ENCODE results near the gene HOXA7.

The HOXA7 gene

DNA sequence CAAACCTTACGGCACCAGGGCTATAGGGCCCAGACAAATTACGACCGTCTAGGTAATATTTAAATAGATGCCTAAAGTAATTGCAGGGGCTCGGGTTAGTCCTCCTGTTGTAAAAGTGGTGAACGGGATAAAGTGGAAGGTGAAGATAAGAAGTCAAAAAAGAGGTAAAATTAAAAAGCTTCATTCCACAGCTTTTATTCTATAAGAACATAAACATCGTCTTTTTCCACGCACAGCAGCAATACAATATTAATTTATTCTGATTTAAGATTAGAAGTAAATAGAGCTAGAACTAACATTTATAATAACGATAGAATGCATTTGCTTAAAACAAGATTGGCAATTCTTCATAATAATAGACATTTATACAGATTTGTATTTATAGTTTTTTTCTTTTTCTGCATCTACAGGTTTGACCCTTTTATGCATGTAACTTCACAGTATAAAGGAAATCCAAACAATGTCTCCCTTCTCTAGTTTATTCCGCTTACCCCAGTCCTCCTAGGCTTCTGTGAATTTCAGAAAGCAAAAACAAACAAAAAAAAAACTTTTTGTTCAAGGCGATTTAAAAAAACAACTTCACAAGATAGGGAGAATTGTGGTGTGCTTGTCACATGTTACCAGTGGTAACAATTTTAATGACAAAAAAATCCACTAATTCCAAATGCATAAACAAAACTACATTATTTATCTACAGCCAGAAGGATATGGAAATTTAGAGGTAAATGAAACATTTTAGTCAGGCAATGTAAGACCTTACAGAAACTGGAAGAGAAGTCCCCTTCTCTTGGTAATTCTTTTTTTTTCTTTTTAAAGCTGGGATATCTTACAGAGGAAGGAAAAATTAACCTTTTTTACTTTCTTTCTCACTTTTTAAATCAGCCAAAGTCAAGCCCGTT is 14.2 kb upstream of the HOXA7 start:
- H3K27me3 ChIP-seq (ENCODE audit: control insufficient read depth, insufficient read depth, low read length): peaks cover 100% of the 10 kb centered on the region
- peaks cover 2% of the 10 kb centered on the region for H3K9me3 ChIP-seq (ENCODE audit: control insufficient read depth, low read depth, low read length)
- H3K9ac ChIP-seq (ENCODE audit: low read length): no peak overlapping the region
- H3K4me1 ChIP-seq (ENCODE audit: control insufficient read depth, low read depth, low read length): no peaks in the 10 kb centered on the region
- H3K36me3 ChIP-seq (ENCODE audit: control insufficient read depth, low read depth, low read length): no peaks in the 10 kb centered on the region
- no peak overlapping the region for H3K4me3 ChIP-seq (ENCODE audit: low read length)
- no peak overlapping the region for H3K27ac ChIP-seq (ENCODE audit: low read length)

- Histone ChIP-seq H3K27ac (ENCODE audit: low read length) (no peak overlapping the region), H3K36me3 (ENCODE audit: control insufficient read depth, low read depth, low read length) (no peaks in the 10 kb centered on the region), H3K9me3 (ENCODE audit: control insufficient read depth, low read depth, low read length) (peaks cover 2% of the 10 kb centered on the region), H3K9ac (ENCODE audit: low read length) (no peak overlapping the region), H3K4me3 (ENCODE audit: low read length) (no peak overlapping the region), H3K4me1 (ENCODE audit: control insufficient read depth, low read depth, low read length) (no peaks in the 10 kb centered on the region), H3K27me3 (ENCODE audit: control insufficient read depth, insufficient read depth, low read length) (peaks cover 100% of the 10 kb centered on the region)
Observed at GRCh38 chr7:27169658-27170425, 13.4 kb upstream of the HOXA7 start.

- no peaks in the 10 kb centered on the region for H3K4me1 ChIP-seq (ENCODE audit: control insufficient read depth, low read depth, low read length)
- no peak overlapping the region for H3K27ac ChIP-seq (ENCODE audit: low read length)
- peaks cover 100% of the 10 kb centered on the region for H3K27me3 ChIP-seq (ENCODE audit: control insufficient read depth, insufficient read depth, low read length)
- no peak overlapping the region for H3K9ac ChIP-seq (ENCODE audit: low read length)
- H3K4me3 ChIP-seq (ENCODE audit: low read length): no peak overlapping the region
- peaks cover 2% of the 10 kb centered on the region for H3K9me3 ChIP-seq (ENCODE audit: control insufficient read depth, low read depth, low read length)
- H3K36me3 ChIP-seq (ENCODE audit: control insufficient read depth, low read depth, low read length): no peaks in the 10 kb centered on the region
Observed at GRCh38 chr7:27168265-27168947, 11.9 kb upstream of the HOXA7 start.

DNA sequence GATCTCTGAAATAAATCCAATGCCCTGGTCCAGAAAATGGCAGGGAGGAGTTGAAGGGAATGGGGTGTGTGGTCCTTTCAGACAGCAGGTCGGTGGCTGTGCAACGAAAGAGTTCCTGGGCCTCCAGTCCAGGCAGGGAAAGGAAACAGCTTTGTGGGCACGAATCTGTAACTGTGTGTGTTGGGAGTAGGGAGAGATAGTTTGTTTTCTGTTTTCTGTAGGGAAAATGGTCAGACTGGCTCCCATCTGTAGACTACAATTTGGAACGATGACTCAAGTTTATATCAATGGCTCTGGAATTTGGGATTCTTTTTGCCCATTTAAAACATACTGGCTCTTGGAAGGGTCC is 11.4 kb upstream of the HOXA7 start:
- Histone ChIP-seq H3K27ac (ENCODE audit: low read length) (no peak overlapping the region), H3K36me3 (ENCODE audit: control insufficient read depth, low read depth, low read length) (no peaks in the 10 kb centered on the region), H3K4me3 (ENCODE audit: low read length) (no peak overlapping the region), H3K9me3 (ENCODE audit: control insufficient read depth, low read depth, low read length) (peaks cover 2% of the 10 kb centered on the region), H3K27me3 (ENCODE audit: control insufficient read depth, insufficient read depth, low read length) (peaks cover 100% of the 10 kb centered on the region), H3K4me1 (ENCODE audit: control insufficient read depth, low read depth, low read length) (no peaks in the 10 kb centered on the region), H3K9ac (ENCODE audit: low read length) (peak overlapping the region; percentile 16)

GRCh38 chr7:27166531-27167505 is 10.3 kb upstream of the HOXA7 start:
- no peak overlapping the region for H3K9ac ChIP-seq (ENCODE audit: low read length)
- no peak overlapping the region for H3K27ac ChIP-seq (ENCODE audit: low read length)
- H3K27me3 ChIP-seq (ENCODE audit: control insufficient read depth, insufficient read depth, low read length): peaks cover 100% of the 10 kb centered on the region
- H3K36me3 ChIP-seq (ENCODE audit: control insufficient read depth, low read depth, low read length): no peaks in the 10 kb centered on the region
- H3K4me1 ChIP-seq (ENCODE audit: control insufficient read depth, low read depth, low read length): no peaks in the 10 kb centered on the region
- peaks cover 2% of the 10 kb centered on the region for H3K9me3 ChIP-seq (ENCODE audit: control insufficient read depth, low read depth, low read length)
- H3K4me3 ChIP-seq (ENCODE audit: low read length): no peak overlapping the region

- H3K4me1 ChIP-seq (ENCODE audit: control insufficient read depth, low read depth, low read length): no peaks in the 10 kb centered on the region
- no peak overlapping the region for H3K27ac ChIP-seq (ENCODE audit: low read length)
- no peak overlapping the region for H3K4me3 ChIP-seq (ENCODE audit: low read length)
- H3K27me3 ChIP-seq (ENCODE audit: control insufficient read depth, insufficient read depth, low read length): peaks cover 100% of the 10 kb centered on the region
- no peaks in the 10 kb centered on the region for H3K36me3 ChIP-seq (ENCODE audit: control insufficient read depth, low read depth, low read length)
- no peak overlapping the region for H3K9ac ChIP-seq (ENCODE audit: low read length)
- peaks cover 2% of the 10 kb centered on the region for H3K9me3 ChIP-seq (ENCODE audit: control insufficient read depth, low read depth, low read length)
Observed at GRCh38 chr7:27165996-27166530, 9.6 kb upstream of the HOXA7 start.

- Histone ChIP-seq H3K9me3 (ENCODE audit: control insufficient read depth, low read depth, low read length) (peaks cover 2% of the 10 kb centered on the region), H3K4me3 (ENCODE audit: low read length) (no peak within 1 kb of the TSS), H3K36me3 (ENCODE audit: control insufficient read depth, low read depth, low read length) (no peaks in the 10 kb centered on the region), H3K27ac (ENCODE audit: low read length) (no peak within 1 kb of the TSS), H3K27me3 (ENCODE audit: control insufficient read depth, insufficient read depth, low read length) (peaks cover 100% of the 10 kb centered on the region), H3K4me1 (ENCODE audit: control insufficient read depth, low read depth, low read length) (no peaks in the 10 kb centered on the region), H3K9ac (ENCODE audit: low read length) (peak within 1 kb of the TSS; percentile 1)
Observed at GRCh38 chr7:27165089-27165995, 8.9 kb upstream of the HOXA7 start, which contains the start of gene HOXA9. Gene HOXA9, minus strand, starts transcription at chr7:27165537. Its CDS starts 80 bp downstream, at chr7:27165457.

- no peak overlapping the region for H3K27ac ChIP-seq (ENCODE audit: low read length)
- peak overlapping the region; percentile 1 for H3K9ac ChIP-seq (ENCODE audit: low read length)
- no peaks in the 10 kb centered on the region for H3K4me1 ChIP-seq (ENCODE audit: control insufficient read depth, low read depth, low read length)
- H3K9me3 ChIP-seq (ENCODE audit: control insufficient read depth, low read depth, low read length): peaks cover 2% of the 10 kb centered on the region
- peaks cover 100% of the 10 kb centered on the region for H3K27me3 ChIP-seq (ENCODE audit: control insufficient read depth, insufficient read depth, low read length)
- H3K36me3 ChIP-seq (ENCODE audit: control insufficient read depth, low read depth, low read length): no peaks in the 10 kb centered on the region
- no peak overlapping the region for H3K4me3 ChIP-seq (ENCODE audit: low read length)
Observed at GRCh38 chr7:27164367-27165088, 8.1 kb upstream of the HOXA7 start.

- H3K27ac ChIP-seq (ENCODE audit: low read length): no peak overlapping the region
- H3K36me3 ChIP-seq (ENCODE audit: control insufficient read depth, low read depth, low read length): no peaks in the 10 kb centered on the region
- no peaks in the 10 kb centered on the region for H3K4me1 ChIP-seq (ENCODE audit: control insufficient read depth, low read depth, low read length)
- H3K4me3 ChIP-seq (ENCODE audit: low read length): no peak overlapping the region
- H3K9me3 ChIP-seq (ENCODE audit: control insufficient read depth, low read depth, low read length): peaks cover 2% of the 10 kb centered on the region
- peak overlapping the region; percentile 1 for H3K9ac ChIP-seq (ENCODE audit: low read length)
- peaks cover 100% of the 10 kb centered on the region for H3K27me3 ChIP-seq (ENCODE audit: control insufficient read depth, insufficient read depth, low read length)
Observed at GRCh38 chr7:27164045-27164366, 7.5 kb upstream of the HOXA7 start.
